Esophagus (tissue), 2 donors: ENCODE data around the gene CATSPER4. TPM values are rescaled to one million over a fixed set of nuclear protein-coding genes. Genes with fewer than 3 reads are reported as not detected.
"Not testable (repeated sequence)": the region's sequence is repeated elsewhere in the genome, so short reads cannot be mapped to it uniquely, and the experiment has no call there.

ENCODE experiments used
- H3K27ac ChIP-seq, 2 donors: one replicate each; pipeline ENCODE4 v1.5.1; 2013; ENCODE audit warnings: low read depth in 2 of 2, mild to moderate bottlenecking in 2 of 2, inconsistent platforms in 1 of 2, low read length in 1 of 2, moderate library complexity in 1 of 2
- H3K27me3 ChIP-seq, 2 donors: one replicate each; pipeline ENCODE4 v1.6.1; 2013; ENCODE audit warnings: low read length in 2 of 2, control low read depth in 1 of 2, mild to moderate bottlenecking in 1 of 2; ENCODE audit not compliant: insufficient read depth in 2 of 2, control insufficient read depth in 1 of 2
- H3K36me3 ChIP-seq, 2 donors: one replicate each; pipeline ENCODE4 v1.6.1; 2013; ENCODE audit warnings: low read length in 1 of 2; ENCODE audit not compliant: control insufficient read depth in 2 of 2, insufficient read depth in 2 of 2
- H3K4me1 ChIP-seq, 2 donors: one replicate each; pipeline ENCODE4 v1.6.1; 2013; ENCODE audit warnings: low read length in 1 of 2; ENCODE audit not compliant: control insufficient read depth in 2 of 2, insufficient read depth in 2 of 2
- H3K4me3 ChIP-seq, 2 donors: one replicate each; pipeline ENCODE4 v1.5.1; 2013; ENCODE audit warnings: low read length in 2 of 2, mild to moderate bottlenecking in 2 of 2, low read depth in 1 of 2, moderate library complexity in 1 of 2
- H3K9me3 ChIP-seq, 2 donors: one replicate each; pipeline ENCODE4 v1.6.1; 2013; ENCODE audit warnings: mild to moderate bottlenecking in 2 of 2, low read depth in 1 of 2, low read length in 1 of 2, moderate library complexity in 1 of 2; ENCODE audit not compliant: control insufficient read depth in 2 of 2, insufficient read depth in 1 of 2
- WGBS, 2 donors: extraction: QIAGEN DNeasy Blood & Tissue Kit; methylation state at CpG; one replicate each; pipeline ENCODE4 v1.1.7; 2013; 5-methylcytosine and 5-hydroxymethylcytosine counted together
- polyA plus RNA-seq, 2 donors: library from polyadenylated mRNA; stranded (reverse); fragments of 200-250 nt; gene quantifications; one replicate each; pipeline ENCODE4 v1.2.3, GENCODE V29; 2013
- donor health status: healthy with polysubstance abuse.
- donor health status: Bipolar disorder and iron deficiency.

The CATSPER4 gene
- polyA plus RNA-seq, 2 donors: not detected

- H3K4me1 ChIP-seq, H3K27ac ChIP-seq, H3K27me3 ChIP-seq, H3K4me3 ChIP-seq, H3K9me3 ChIP-seq, H3K36me3 ChIP-seq: not testable (repeated sequence)
- WGBS, 2 donors: 84 to 89% methylated on average over 2 of the region's 2 CpGs
These were observed 40.3 kb downstream of the CATSPER4 start for GRCh38 chr1:26230682-26231081.

- 0% methylated on average over 73 of the region's 73 CpGs for WGBS, 2 donors
- no peaks in the 10 kb centered on the region for H3K9me3 ChIP-seq
- H3K27me3 ChIP-seq: no peaks in the 10 kb centered on the region
- H3K4me3 ChIP-seq: peak within 1 kb of the TSS; percentile 84 to 92
- no peaks in the 10 kb centered on the region for H3K4me1 ChIP-seq
- no peaks in the 10 kb centered on the region for H3K36me3 ChIP-seq
- H3K27ac ChIP-seq: peak within 1 kb of the TSS; percentile 88 to 96
These were observed 43.7 kb downstream of the CATSPER4 start, which contains the start of gene CEP85 for GRCh38 chr1:26233903-26234643. Gene CEP85, plus strand, starts transcription at chr1:26234200. Its CDS starts 5,584 bp downstream, at chr1:26239784.

- Histone ChIP-seq H3K9me3 (no peaks in the 10 kb centered on the region), H3K4me1 (no peaks in the 10 kb centered on the region), H3K27me3 (no peaks in the 10 kb centered on the region), H3K36me3 (no peaks in the 10 kb centered on the region), H3K4me3 (peak overlapping the region; percentile 84 to 92), H3K27ac (peak overlapping the region; percentile 88 to 96)
- 2% methylated on average over 30 of the region's 30 CpGs for WGBS, 2 donors
These were observed 44.4 kb downstream of the CATSPER4 start for GRCh38 chr1:26234644-26235370.

GRCh38 chr1:26237230-26237966, 47.0 kb downstream of the CATSPER4 start:
- Histone ChIP-seq H3K27ac (no peak overlapping the region), H3K4me3 (no peak overlapping the region)
- WGBS, 2 donors: 53 to 56% methylated on average over 6 of the region's 6 CpGs

GRCh38 chr1:26239936-26240335, 49.5 kb downstream of the CATSPER4 start:
- Histone ChIP-seq H3K4me3 (no peak overlapping the region), H3K27me3 (no peaks in the 10 kb centered on the region), H3K9me3 (no peaks in the 10 kb centered on the region), H3K4me1 (no peaks in the 10 kb centered on the region), H3K27ac (no peak overlapping the region), H3K36me3 (peaks cover 0 to 2% of the 10 kb centered on the region in 2 donors)
- WGBS, 2 donors: 87% methylated on average over 4 of the region's 4 CpGs

More at GRCh38 chr1:26237230-26237966, 47.0 kb downstream of the CATSPER4 start:
- H3K36me3 ChIP-seq: no peaks in the 10 kb centered on the region
- no peaks in the 10 kb centered on the region for H3K9me3 ChIP-seq
- H3K27me3 ChIP-seq: no peaks in the 10 kb centered on the region
- H3K4me1 ChIP-seq: no peaks in the 10 kb centered on the region

Other genes starting within 250 kb of the CATSPER4 start
- gene PAFAH2, start 192.5 kb upstream of the CATSPER4 start, polyA plus RNA-seq: 1 to 10 TPM; 5.7 to 5.8 TPM
- gene EXTL1, start 168.8 kb upstream of the CATSPER4 start, polyA plus RNA-seq: under 1 TPM; 0.09 to 0.45 TPM
- under 1 TPM in 1 of 2 donors, not detected in 1; 0.01 TPM for gene SLC30A2, start 144.5 kb upstream of the CATSPER4 start, polyA plus RNA-seq
- gene TRIM63, start 123.0 kb upstream of the CATSPER4 start, polyA plus RNA-seq: under 1 TPM; 0.10 to 0.19 TPM
- gene PDIK1L, start 78.8 kb upstream of the CATSPER4 start, polyA plus RNA-seq: 1 to 10 TPM; 2.6 to 3.7 TPM
- gene FAM110D, start 31.5 kb upstream of the CATSPER4 start, polyA plus RNA-seq: 1 to 10 TPM in 1 of 2 donors, under 1 TPM in 1; 0.94 to 1.6 TPM
- gene C1orf232, start 21.6 kb upstream of the CATSPER4 start, polyA plus RNA-seq: not detected
- gene ZNF593, start 20.7 kb upstream of the CATSPER4 start, polyA plus RNA-seq: 10 to 100 TPM; 42.3 to 63.3 TPM
- under 1 TPM; 0.12 to 0.22 TPM for gene ZNF593OS, start 18.8 kb upstream of the CATSPER4 start, polyA plus RNA-seq
- gene CNKSR1, start 13.1 kb upstream of the CATSPER4 start, polyA plus RNA-seq: 10 to 100 TPM; 18.7 to 31.9 TPM
- gene CEP85, start 43.6 kb downstream of the CATSPER4 start, polyA plus RNA-seq: 1 to 10 TPM; 5.3 to 5.9 TPM
- gene SH3BGRL3, start 89.5 kb downstream of the CATSPER4 start, polyA plus RNA-seq: 100 to 1,000 TPM; 170 to 299 TPM
- 10 to 100 TPM; 10.1 to 16.0 TPM for gene UBXN11, start 116.0 kb downstream of the CATSPER4 start, polyA plus RNA-seq
- gene CD52, start 127.4 kb downstream of the CATSPER4 start, polyA plus RNA-seq: 10 to 100 TPM; 17.0 to 20.6 TPM
- 100 to 1,000 TPM; 163 to 275 TPM for gene CRYBG2, start 163.5 kb downstream of the CATSPER4 start, polyA plus RNA-seq
- gene ZNF683, start 182.1 kb downstream of the CATSPER4 start, polyA plus RNA-seq: under 1 TPM; 0.28 to 0.51 TPM
- gene LIN28A, start 220.2 kb downstream of the CATSPER4 start, polyA plus RNA-seq: not detected
- 10 to 100 TPM; 22.6 to 29.3 TPM for gene DHDDS, start 241.7 kb downstream of the CATSPER4 start, polyA plus RNA-seq